ENCODE data around the gene CACNB1. TPM values are rescaled to one million over a fixed set of nuclear protein-coding genes. Genes with fewer than 3 reads are reported as not detected.

CACNB1 gene
- total RNA-seq, 2 experiments from 2014 or later: 14.9 to 15.5 TPM

- TF ChIP-seq, protein P1, sequence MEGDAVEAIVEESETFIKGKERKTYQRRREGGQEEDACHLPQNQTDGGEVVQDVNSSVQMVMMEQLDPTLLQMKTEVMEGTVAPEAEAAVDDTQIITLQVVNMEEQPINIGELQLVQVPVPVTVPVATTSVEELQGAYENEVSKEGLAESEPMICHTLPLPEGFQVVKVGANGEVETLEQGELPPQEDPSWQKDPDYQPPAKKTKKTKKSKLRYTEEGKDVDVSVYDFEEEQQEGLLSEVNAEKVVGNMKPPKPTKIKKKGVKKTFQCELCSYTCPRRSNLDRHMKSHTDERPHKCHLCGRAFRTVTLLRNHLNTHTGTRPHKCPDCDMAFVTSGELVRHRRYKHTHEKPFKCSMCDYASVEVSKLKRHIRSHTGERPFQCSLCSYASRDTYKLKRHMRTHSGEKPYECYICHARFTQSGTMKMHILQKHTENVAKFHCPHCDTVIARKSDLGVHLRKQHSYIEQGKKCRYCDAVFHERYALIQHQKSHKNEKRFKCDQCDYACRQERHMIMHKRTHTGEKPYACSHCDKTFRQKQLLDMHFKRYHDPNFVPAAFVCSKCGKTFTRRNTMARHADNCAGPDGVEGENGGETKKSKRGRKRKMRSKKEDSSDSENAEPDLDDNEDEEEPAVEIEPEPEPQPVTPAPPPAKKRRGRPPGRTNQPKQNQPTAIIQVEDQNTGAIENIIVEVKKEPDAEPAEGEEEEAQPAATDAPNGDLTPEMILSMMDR (IDR thresholded peaks at IDR 0.05): no peak
- H3K27me3 ChIP-seq (ENCODE audit: control insufficient read depth in 1 of 2, insufficient read depth in 2 of 2, low read length in 2 of 2): peaks cover 15 to 18% of the 10 kb centered on the region in 2 experiments
- no peaks in the 10 kb centered on the region for H3K9me3 Mint-ChIP-seq
- peaks cover 7% of the 10 kb centered on the region for H3K4me1 ChIP-seq (ENCODE audit: insufficient read depth, low read length)
- H3K27ac ChIP-seq (ENCODE audit: low read depth in 1 of 2, low read length in 2 of 2): no peak overlapping the region
- no peaks in the 10 kb centered on the region for H3K9me3 ChIP-seq (ENCODE audit: control insufficient read depth in 1 of 2, insufficient read depth in 1 of 2, low read length in 2 of 2)
- intact Hi-C loops (cut with DNase I, micrococcal nuclease): no loop called here
- H3K27ac Mint-ChIP-seq: no peak overlapping the region
- ATAC-seq (ENCODE audit: poor library complexity) (no peak), DNase-seq (no peak)
- ChIA-PET CTCF (no interaction called here), POLR2A (interaction anchor here (1.6 kb wide), 1 partner anchor 20 kb away, joined by 3 read pairs; the partner anchor contains the start of gene RPL19)
- peaks cover 38% of the 10 kb centered on the region for H3K27me3 Mint-ChIP-seq
- no peaks in the 10 kb centered on the region for H3K36me3 Mint-ChIP-seq (ENCODE audit: low read depth)
- no peaks in the 10 kb centered on the region for H3K4me1 Mint-ChIP-seq (ENCODE audit: low read depth)
- no peak overlapping the region for H3K4me3 Mint-ChIP-seq
- no peaks in the 10 kb centered on the region for H3K36me3 ChIP-seq (ENCODE audit: insufficient read depth, low read length)
- no peak overlapping the region for H3K4me3 ChIP-seq (ENCODE audit: low read length)
Observed at GRCh38 chr17:39219647-39220154, 22.2 kb upstream of the CACNB1 start.

GRCh38 chr17:39218906-39219305 lies 21.4 kb upstream of the CACNB1 start:
- H3K27ac Mint-ChIP-seq: no peak overlapping the region
- POLR2A ChIA-PET: interaction anchor here (1.6 kb wide), 1 partner anchor 19 kb away, joined by 3 read pairs; the partner anchor contains the start of gene RPL19
- intact Hi-C loops (cut with DNase I, micrococcal nuclease): no loop called here
- H3K4me1 Mint-ChIP-seq (ENCODE audit: low read depth): no peaks in the 10 kb centered on the region
- no peaks in the 10 kb centered on the region for H3K9me3 Mint-ChIP-seq
- ATAC-seq (ENCODE audit: poor library complexity) (no peak), DNase-seq (no peak)
- no peaks in the 10 kb centered on the region for H3K36me3 Mint-ChIP-seq (ENCODE audit: low read depth)
- peaks cover 4% of the 10 kb centered on the region for H3K4me1 ChIP-seq (ENCODE audit: insufficient read depth, low read length)
- H3K36me3 ChIP-seq (ENCODE audit: insufficient read depth, low read length): no peaks in the 10 kb centered on the region
- no peak overlapping the region for H3K4me3 ChIP-seq (ENCODE audit: low read length)
- TF ChIP-seq, protein P1 (IDR thresholded peaks at IDR 0.05): no peak
- no peak overlapping the region for H3K27ac ChIP-seq (ENCODE audit: low read depth in 1 of 2, low read length in 2 of 2)
- CTCF ChIA-PET: no interaction called here
- H3K27me3 ChIP-seq (ENCODE audit: control insufficient read depth in 1 of 2, insufficient read depth in 2 of 2, low read length in 2 of 2): peaks cover 7 to 10% of the 10 kb centered on the region in 2 experiments
- no peaks in the 10 kb centered on the region for H3K9me3 ChIP-seq (ENCODE audit: control insufficient read depth in 1 of 2, insufficient read depth in 1 of 2, low read length in 2 of 2)
- no peak overlapping the region for H3K4me3 Mint-ChIP-seq
- H3K27me3 Mint-ChIP-seq: peaks cover 33% of the 10 kb centered on the region

DNA sequence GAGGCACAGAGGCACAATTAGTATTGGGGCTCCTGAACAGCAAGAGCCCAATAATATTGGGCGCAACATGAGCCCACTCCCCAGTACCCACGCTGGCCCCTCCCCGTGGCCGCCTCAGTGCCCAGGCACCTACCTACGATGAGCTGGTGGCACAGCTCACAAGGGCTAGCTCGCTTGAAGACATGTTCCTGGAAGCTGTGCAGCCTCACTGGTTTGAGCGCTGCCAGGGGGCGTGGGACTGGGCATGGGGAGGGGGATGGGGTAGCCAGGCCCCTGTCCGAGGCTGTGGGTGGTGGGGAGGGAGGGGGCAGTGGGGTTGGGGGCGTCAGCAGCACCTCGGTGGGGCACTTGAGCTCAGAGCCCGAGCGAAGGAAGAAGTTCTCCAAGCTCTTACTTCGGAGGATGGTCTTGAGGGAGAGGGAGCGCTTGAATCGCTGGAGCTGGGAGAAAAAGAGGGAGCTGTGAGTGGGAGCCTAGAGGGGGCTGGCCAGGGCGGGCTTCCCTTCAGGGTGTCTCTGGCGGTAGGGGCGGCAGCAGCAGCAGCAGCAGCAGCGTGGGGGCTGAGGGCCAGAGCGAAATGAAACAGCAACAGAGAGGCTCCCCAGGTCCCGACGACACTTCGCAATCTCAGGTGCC lies 20.4 kb upstream of the CACNB1 start:
- ChIA-PET CTCF (no interaction called here), POLR2A (no interaction called here)
- H3K27ac ChIP-seq (ENCODE audit: low read depth in 1 of 2, low read length in 2 of 2): no peak overlapping the region
- H3K4me3 ChIP-seq (ENCODE audit: low read length): no peak overlapping the region
- H3K27ac Mint-ChIP-seq: no peak overlapping the region
- DNase-seq (no peak), ATAC-seq (ENCODE audit: poor library complexity) (no peak)
- H3K4me3 Mint-ChIP-seq: no peak overlapping the region
- H3K36me3 ChIP-seq (ENCODE audit: insufficient read depth, low read length): no peaks in the 10 kb centered on the region
- H3K4me1 Mint-ChIP-seq (ENCODE audit: low read depth): no peaks in the 10 kb centered on the region
- intact Hi-C loops (cut with DNase I, micrococcal nuclease): no loop called here
- peaks cover 4% of the 10 kb centered on the region for H3K4me1 ChIP-seq (ENCODE audit: insufficient read depth, low read length)
- H3K36me3 Mint-ChIP-seq (ENCODE audit: low read depth): no peaks in the 10 kb centered on the region
- TF ChIP-seq, protein P1 (IDR thresholded peaks at IDR 0.05): no peak
- H3K9me3 ChIP-seq (ENCODE audit: control insufficient read depth in 1 of 2, insufficient read depth in 1 of 2, low read length in 2 of 2): no peaks in the 10 kb centered on the region
- peaks cover 25% of the 10 kb centered on the region for H3K27me3 Mint-ChIP-seq
- H3K9me3 Mint-ChIP-seq: no peaks in the 10 kb centered on the region
- peaks cover 3 to 4% of the 10 kb centered on the region in 2 experiments for H3K27me3 ChIP-seq (ENCODE audit: control insufficient read depth in 1 of 2, insufficient read depth in 2 of 2, low read length in 2 of 2)

Measured in CD4-positive, alpha-beta T cell (primary cell).